ENCODE data around the gene MEF2D.

Gene MEF2D

DNA sequence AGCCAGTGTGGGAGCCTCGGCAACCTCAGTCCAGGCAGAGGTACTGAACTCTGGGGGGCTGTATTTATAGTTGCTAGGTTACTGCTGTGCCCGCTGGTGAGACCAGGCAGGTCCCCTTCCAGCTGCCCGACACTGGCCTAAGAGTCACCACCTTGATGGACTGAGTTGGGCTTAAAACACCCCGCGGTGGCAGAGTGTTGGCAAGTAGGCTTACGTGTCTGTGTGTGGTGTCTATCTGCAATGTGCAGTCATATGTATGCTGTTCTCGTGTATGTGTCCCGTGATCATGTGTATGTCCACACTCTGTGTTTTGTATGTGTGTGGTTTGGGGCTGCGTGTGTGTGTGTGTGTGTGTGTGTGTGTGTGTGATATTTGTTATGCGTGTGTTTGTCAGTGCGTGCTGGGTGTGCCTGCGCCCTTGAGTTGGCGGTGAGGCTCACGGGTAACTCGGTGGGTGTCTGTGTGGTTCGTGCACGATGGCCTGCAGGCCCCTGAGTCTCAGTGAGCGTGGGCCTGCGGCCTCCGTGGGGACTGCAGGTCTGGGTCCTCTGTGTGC is 65.5 kb downstream of the MEF2D start:
- H3K27me3 ChIP-seq (ENCODE audit: insufficient read depth, low read length), result peaks cover 100% of the 10 kb centered on the region
- no peak overlapping the region for H3K4me3 ChIP-seq (ENCODE audit: low read length)
- no peak overlapping the region for H3K27ac ChIP-seq (ENCODE audit: low read length)

GRCh38 chr1:156433602-156434001 is 67.0 kb downstream of the MEF2D start:
- Histone ChIP-seq H3K4me3 (ENCODE audit: low read length) (no peak overlapping the region), H3K4me1 (ENCODE audit: insufficient read depth, low read length) (peaks cover 25% of the 10 kb centered on the region), H3K27ac (ENCODE audit: low read length) (no peak overlapping the region), H3K27me3 (ENCODE audit: insufficient read depth, low read length) (peaks cover 100% of the 10 kb centered on the region), H3K36me3 (ENCODE audit: insufficient read depth, low read depth, low read length) (no peaks in the 10 kb centered on the region), H3K9me3 (ENCODE audit: insufficient read depth, low read depth, low read length) (peaks cover 9% of the 10 kb centered on the region; the same call in 1 of the 2 replicates), H3K9ac (ENCODE audit: low read depth, low read length) (no peak overlapping the region)

More for the DNA sequence above, 65.5 kb downstream of the MEF2D start:
- H3K9ac ChIP-seq (ENCODE audit: low read depth, low read length), result no peak overlapping the region
- H3K9me3 ChIP-seq (ENCODE audit: insufficient read depth, low read depth, low read length), result peaks cover 9% of the 10 kb centered on the region; the same call in 1 of the 2 replicates
- H3K36me3 ChIP-seq (ENCODE audit: insufficient read depth, low read depth, low read length), result no peaks in the 10 kb centered on the region
- H3K4me1 ChIP-seq (ENCODE audit: insufficient read depth, low read length), result peaks cover 24% of the 10 kb centered on the region

DNA sequence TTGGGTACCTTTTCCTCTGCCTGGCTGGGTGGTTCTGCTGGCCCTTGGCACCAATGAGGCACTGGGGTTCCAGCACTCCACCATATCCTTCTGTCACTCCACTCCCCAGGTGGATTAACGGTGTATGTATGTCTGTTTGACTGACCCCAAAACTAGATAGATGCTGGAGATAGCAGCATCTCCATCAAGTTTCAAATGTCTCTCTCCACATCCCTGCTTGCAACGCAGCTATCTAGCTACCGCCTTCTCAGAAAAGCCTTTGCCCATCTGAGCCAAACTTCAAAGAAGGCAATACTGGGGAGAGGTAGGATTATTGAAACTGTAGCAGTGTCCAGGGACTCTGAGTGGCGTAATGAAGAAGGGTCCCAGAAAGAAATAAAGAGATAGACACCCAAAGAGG is 67.5 kb downstream of the MEF2D start:
- Histone ChIP-seq H3K36me3 (ENCODE audit: insufficient read depth, low read depth, low read length) (no peaks in the 10 kb centered on the region), H3K9ac (ENCODE audit: low read depth, low read length) (no peak overlapping the region), H3K27ac (ENCODE audit: low read length) (no peak overlapping the region), H3K9me3 (ENCODE audit: insufficient read depth, low read depth, low read length) (peaks cover 9% of the 10 kb centered on the region; the same call in 1 of the 2 replicates), H3K27me3 (ENCODE audit: insufficient read depth, low read length) (peaks cover 100% of the 10 kb centered on the region), H3K4me3 (ENCODE audit: low read length) (no peak overlapping the region), H3K4me1 (ENCODE audit: insufficient read depth, low read length) (peaks cover 25% of the 10 kb centered on the region)

GRCh38 chr1:156432669-156433018 is 67.9 kb downstream of the MEF2D start:
- peak overlapping the region; percentile 16; the same call in 1 of the 2 replicates for H3K4me3 ChIP-seq (ENCODE audit: low read length)
- H3K36me3 ChIP-seq (ENCODE audit: insufficient read depth, low read depth, low read length), result no peaks in the 10 kb centered on the region
- H3K27me3 ChIP-seq (ENCODE audit: insufficient read depth, low read length), result peaks cover 100% of the 10 kb centered on the region
- H3K4me1 ChIP-seq (ENCODE audit: insufficient read depth, low read length), result peaks cover 25% of the 10 kb centered on the region
- peaks cover 9% of the 10 kb centered on the region; the same call in 1 of the 2 replicates for H3K9me3 ChIP-seq (ENCODE audit: insufficient read depth, low read depth, low read length)
- H3K27ac ChIP-seq (ENCODE audit: low read length), result no peak overlapping the region
- H3K9ac ChIP-seq (ENCODE audit: low read depth, low read length), result no peak overlapping the region

GRCh38 chr1:156431769-156432668 is 68.6 kb downstream of the MEF2D start:
- no peaks in the 10 kb centered on the region for H3K36me3 ChIP-seq (ENCODE audit: insufficient read depth, low read depth, low read length)
- peaks cover 9% of the 10 kb centered on the region; the same call in 1 of the 2 replicates for H3K9me3 ChIP-seq (ENCODE audit: insufficient read depth, low read depth, low read length)
- H3K27me3 ChIP-seq (ENCODE audit: insufficient read depth, low read length), result peaks cover 100% of the 10 kb centered on the region
- no peak overlapping the region for H3K27ac ChIP-seq (ENCODE audit: low read length)
- peaks cover 25% of the 10 kb centered on the region for H3K4me1 ChIP-seq (ENCODE audit: insufficient read depth, low read length)
- H3K4me3 ChIP-seq (ENCODE audit: low read length), result peak overlapping the region; percentile 16; the same call in 1 of the 2 replicates
- no peak overlapping the region for H3K9ac ChIP-seq (ENCODE audit: low read depth, low read length)

GRCh38 chr1:156431366-156431765 is 69.2 kb downstream of the MEF2D start:
- Histone ChIP-seq H3K36me3 (ENCODE audit: insufficient read depth, low read depth, low read length) (no peaks in the 10 kb centered on the region), H3K4me1 (ENCODE audit: insufficient read depth, low read length) (peaks cover 25% of the 10 kb centered on the region), H3K9ac (ENCODE audit: low read depth, low read length) (no peak overlapping the region), H3K9me3 (ENCODE audit: insufficient read depth, low read depth, low read length) (peaks cover 9% of the 10 kb centered on the region; the same call in 1 of the 2 replicates), H3K27ac (ENCODE audit: low read length) (no peak overlapping the region), H3K27me3 (ENCODE audit: insufficient read depth, low read length) (peaks cover 100% of the 10 kb centered on the region), H3K4me3 (ENCODE audit: low read length) (no peak overlapping the region)

DNA sequence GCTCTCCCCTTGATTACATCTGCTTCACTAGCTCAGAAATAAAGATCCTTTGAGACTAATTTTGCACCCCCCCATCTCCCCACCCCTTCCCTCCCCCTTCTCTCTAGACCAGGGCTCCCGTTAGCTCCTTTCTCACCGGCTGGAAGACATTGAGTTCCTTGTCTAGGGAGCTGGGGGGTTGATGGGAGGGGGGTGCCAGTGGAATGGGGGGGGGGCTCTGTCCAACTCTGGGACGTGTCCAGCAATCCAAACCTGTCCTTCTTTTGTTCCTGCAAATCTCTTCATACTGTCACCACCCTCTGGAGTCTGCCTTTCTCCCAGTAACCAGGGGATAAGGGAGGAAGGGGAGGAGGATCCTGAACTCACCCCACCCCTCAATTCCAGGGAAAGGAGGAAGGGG is 69.7 kb downstream of the MEF2D start:
- Histone ChIP-seq H3K36me3 (ENCODE audit: insufficient read depth, low read depth, low read length) (no peaks in the 10 kb centered on the region), H3K27me3 (ENCODE audit: insufficient read depth, low read length) (peaks cover 100% of the 10 kb centered on the region), H3K27ac (ENCODE audit: low read length) (no peak overlapping the region), H3K9ac (ENCODE audit: low read depth, low read length) (no peak overlapping the region), H3K4me1 (ENCODE audit: insufficient read depth, low read length) (peaks cover 25% of the 10 kb centered on the region), H3K4me3 (ENCODE audit: low read length) (no peak overlapping the region), H3K9me3 (ENCODE audit: insufficient read depth, low read depth, low read length) (peaks cover 9% of the 10 kb centered on the region; the same call in 1 of the 2 replicates)

GRCh38 chr1:156430303-156430702 is 70.3 kb downstream of the MEF2D start:
- no peak overlapping the region for H3K9ac ChIP-seq (ENCODE audit: low read depth, low read length)
- peaks cover 9% of the 10 kb centered on the region; the same call in 1 of the 2 replicates for H3K9me3 ChIP-seq (ENCODE audit: insufficient read depth, low read depth, low read length)
- H3K27me3 ChIP-seq (ENCODE audit: insufficient read depth, low read length), result peaks cover 100% of the 10 kb centered on the region
- H3K4me3 ChIP-seq (ENCODE audit: low read length), result peak overlapping the region; percentile 49; the same call in 1 of the 2 replicates
- H3K36me3 ChIP-seq (ENCODE audit: insufficient read depth, low read depth, low read length), result no peaks in the 10 kb centered on the region
- H3K4me1 ChIP-seq (ENCODE audit: insufficient read depth, low read length), result peaks cover 25% of the 10 kb centered on the region
- no peak overlapping the region for H3K27ac ChIP-seq (ENCODE audit: low read length)

- peaks cover 4% of the 10 kb centered on the region; the same call in 1 of the 2 replicates for H3K9me3 ChIP-seq (ENCODE audit: insufficient read depth, low read depth, low read length)
- no peak overlapping the region for H3K9ac ChIP-seq (ENCODE audit: low read depth, low read length)
- H3K36me3 ChIP-seq (ENCODE audit: insufficient read depth, low read depth, low read length), result no peaks in the 10 kb centered on the region
- H3K27ac ChIP-seq (ENCODE audit: low read length), result no peak overlapping the region
- H3K4me1 ChIP-seq (ENCODE audit: insufficient read depth, low read length), result peaks cover 25% of the 10 kb centered on the region
- peaks cover 100% of the 10 kb centered on the region for H3K27me3 ChIP-seq (ENCODE audit: insufficient read depth, low read length)
- H3K4me3 ChIP-seq (ENCODE audit: low read length), result peak overlapping the region; percentile 49; the same call in 1 of the 2 replicates
Observed at GRCh38 chr1:156429313-156430060, 71.1 kb downstream of the MEF2D start.

GRCh38 chr1:156428746-156429288 is 71.8 kb downstream of the MEF2D start:
- no peak overlapping the region for H3K27ac ChIP-seq (ENCODE audit: low read length)
- H3K27me3 ChIP-seq (ENCODE audit: insufficient read depth, low read length), result peaks cover 100% of the 10 kb centered on the region

DNA sequence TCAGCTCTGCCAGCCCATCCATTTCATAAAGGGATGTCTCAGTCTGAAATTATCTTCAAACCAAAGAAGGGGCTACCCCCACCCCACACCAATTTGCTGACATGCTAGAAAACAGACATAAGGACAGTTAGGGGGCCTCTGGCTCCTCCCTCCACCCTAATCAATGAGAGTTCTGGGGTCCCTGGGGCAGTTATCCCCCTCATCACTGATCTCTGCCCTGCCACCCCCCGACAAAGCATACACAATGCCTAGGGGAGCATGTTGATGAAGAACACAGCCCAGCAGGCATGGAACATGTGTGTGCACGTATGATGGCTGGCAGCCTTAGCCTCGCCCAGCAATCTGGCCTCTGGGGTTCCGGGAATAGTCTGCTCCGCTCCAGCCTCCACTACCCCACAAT is 72.6 kb downstream of the MEF2D start:
- Histone ChIP-seq H3K9ac (ENCODE audit: low read depth, low read length) (no peak overlapping the region), H3K36me3 (ENCODE audit: insufficient read depth, low read depth, low read length) (no peaks in the 10 kb centered on the region), H3K27me3 (ENCODE audit: insufficient read depth, low read length) (peaks cover 100% of the 10 kb centered on the region), H3K27ac (ENCODE audit: low read length) (no peak overlapping the region), H3K9me3 (ENCODE audit: insufficient read depth, low read depth, low read length) (no peaks in the 10 kb centered on the region), H3K4me1 (ENCODE audit: insufficient read depth, low read length) (peaks cover 25% of the 10 kb centered on the region), H3K4me3 (ENCODE audit: low read length) (no peak overlapping the region)

More at GRCh38 chr1:156428746-156429288, 71.8 kb downstream of the MEF2D start:
- Histone ChIP-seq H3K4me3 (ENCODE audit: low read length) (peak overlapping the region; percentile 49; the same call in 1 of the 2 replicates), H3K9ac (ENCODE audit: low read depth, low read length) (no peak overlapping the region), H3K9me3 (ENCODE audit: insufficient read depth, low read depth, low read length) (no peaks in the 10 kb centered on the region), H3K4me1 (ENCODE audit: insufficient read depth, low read length) (peaks cover 25% of the 10 kb centered on the region), H3K36me3 (ENCODE audit: insufficient read depth, low read depth, low read length) (no peaks in the 10 kb centered on the region)
